ENCODE results near the gene APCDD1.

DNA sequence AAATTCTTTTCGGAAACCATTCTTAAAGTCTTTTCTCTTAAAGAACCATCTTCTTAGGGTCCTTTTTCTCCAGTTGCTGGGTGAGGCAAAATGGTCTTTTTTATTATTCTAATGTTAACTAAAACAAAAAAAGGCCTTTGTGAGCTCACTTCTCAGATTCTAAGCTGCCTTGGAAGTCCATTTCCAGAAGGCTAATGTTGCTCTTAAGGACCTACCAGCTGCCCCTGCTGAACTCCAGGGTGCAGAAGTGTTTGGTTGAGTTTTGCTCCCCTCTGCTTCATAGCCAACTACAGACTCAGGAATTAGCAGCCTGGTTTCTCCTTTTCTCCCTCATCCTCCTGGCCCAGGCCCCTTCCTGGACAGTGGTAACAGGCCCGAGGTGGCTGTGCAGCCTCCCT, 23.4 kb downstream of the APCDD1 start:
- TF ChIP-seq, protein P1, sequence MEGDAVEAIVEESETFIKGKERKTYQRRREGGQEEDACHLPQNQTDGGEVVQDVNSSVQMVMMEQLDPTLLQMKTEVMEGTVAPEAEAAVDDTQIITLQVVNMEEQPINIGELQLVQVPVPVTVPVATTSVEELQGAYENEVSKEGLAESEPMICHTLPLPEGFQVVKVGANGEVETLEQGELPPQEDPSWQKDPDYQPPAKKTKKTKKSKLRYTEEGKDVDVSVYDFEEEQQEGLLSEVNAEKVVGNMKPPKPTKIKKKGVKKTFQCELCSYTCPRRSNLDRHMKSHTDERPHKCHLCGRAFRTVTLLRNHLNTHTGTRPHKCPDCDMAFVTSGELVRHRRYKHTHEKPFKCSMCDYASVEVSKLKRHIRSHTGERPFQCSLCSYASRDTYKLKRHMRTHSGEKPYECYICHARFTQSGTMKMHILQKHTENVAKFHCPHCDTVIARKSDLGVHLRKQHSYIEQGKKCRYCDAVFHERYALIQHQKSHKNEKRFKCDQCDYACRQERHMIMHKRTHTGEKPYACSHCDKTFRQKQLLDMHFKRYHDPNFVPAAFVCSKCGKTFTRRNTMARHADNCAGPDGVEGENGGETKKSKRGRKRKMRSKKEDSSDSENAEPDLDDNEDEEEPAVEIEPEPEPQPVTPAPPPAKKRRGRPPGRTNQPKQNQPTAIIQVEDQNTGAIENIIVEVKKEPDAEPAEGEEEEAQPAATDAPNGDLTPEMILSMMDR (IDR thresholded peaks at IDR 0.05), result no peak
- TF ChIP-seq ZFX (IDR thresholded peaks at IDR 0.05; ENCODE audit: borderline replicate concordance), result no peak
